Measurements from ENCODE around the gene IGSF11. TPM values are rescaled to one million over a fixed set of nuclear protein-coding genes. Genes with fewer than 3 reads are reported as not detected.

Gene IGSF11
- total RNA-seq, 2 donors from 2014 or later, result 3.9 to 6.0 TPM

GRCh38 chr3:119044593-119044992 lies 9.9 kb upstream of the IGSF11 start:
- peak overlapping the region; percentile 45 for H3K4me3 ChIP-seq (ENCODE audit: low read length)
- peaks cover 1% of the 10 kb centered on the region for H3K4me1 Mint-ChIP-seq
- peaks cover 45% of the 10 kb centered on the region for H3K9me3 Mint-ChIP-seq
- H3K4me3 Mint-ChIP-seq, result peak overlapping the region; percentile 62
- no peak overlapping the region for H3K9ac ChIP-seq (ENCODE audit: extremely low read depth, low read length, poor library complexity, severe bottlenecking)
- no peak for DNase-seq
- H3K4me1 ChIP-seq (ENCODE audit: control insufficient read depth, insufficient read depth, low read length), result no peaks in the 10 kb centered on the region
- H3K27me3 Mint-ChIP-seq (ENCODE audit: insufficient read depth), result peaks cover 15% of the 10 kb centered on the region
- 80 to 91% methylated on average over 1 to 2 of the region's 2 CpGs for WGBS, 2 experiments (ENCODE audit: insufficient coverage in 1 of 2, insufficient read length in 1 of 2)
- peaks cover 37% of the 10 kb centered on the region for H3K9me3 ChIP-seq (ENCODE audit: control insufficient read depth, low read length)
- no peaks in the 10 kb centered on the region for H3K27me3 ChIP-seq (ENCODE audit: control insufficient read depth, insufficient read depth, low read length, poor library complexity, severe bottlenecking)
- TF ChIP-seq, protein P1, sequence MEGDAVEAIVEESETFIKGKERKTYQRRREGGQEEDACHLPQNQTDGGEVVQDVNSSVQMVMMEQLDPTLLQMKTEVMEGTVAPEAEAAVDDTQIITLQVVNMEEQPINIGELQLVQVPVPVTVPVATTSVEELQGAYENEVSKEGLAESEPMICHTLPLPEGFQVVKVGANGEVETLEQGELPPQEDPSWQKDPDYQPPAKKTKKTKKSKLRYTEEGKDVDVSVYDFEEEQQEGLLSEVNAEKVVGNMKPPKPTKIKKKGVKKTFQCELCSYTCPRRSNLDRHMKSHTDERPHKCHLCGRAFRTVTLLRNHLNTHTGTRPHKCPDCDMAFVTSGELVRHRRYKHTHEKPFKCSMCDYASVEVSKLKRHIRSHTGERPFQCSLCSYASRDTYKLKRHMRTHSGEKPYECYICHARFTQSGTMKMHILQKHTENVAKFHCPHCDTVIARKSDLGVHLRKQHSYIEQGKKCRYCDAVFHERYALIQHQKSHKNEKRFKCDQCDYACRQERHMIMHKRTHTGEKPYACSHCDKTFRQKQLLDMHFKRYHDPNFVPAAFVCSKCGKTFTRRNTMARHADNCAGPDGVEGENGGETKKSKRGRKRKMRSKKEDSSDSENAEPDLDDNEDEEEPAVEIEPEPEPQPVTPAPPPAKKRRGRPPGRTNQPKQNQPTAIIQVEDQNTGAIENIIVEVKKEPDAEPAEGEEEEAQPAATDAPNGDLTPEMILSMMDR (conservative IDR thresholded peaks at IDR 0.05), result no peak
- no peaks in the 10 kb centered on the region for H3K36me3 ChIP-seq (ENCODE audit: control insufficient read depth, insufficient read depth, low read length)
- no peak overlapping the region for H3K27ac ChIP-seq (ENCODE audit: low read depth, low read length)
- H3K36me3 Mint-ChIP-seq (ENCODE audit: low read depth), result peaks cover 14% of the 10 kb centered on the region
- H3K27ac Mint-ChIP-seq, result no peak overlapping the region

DNA sequence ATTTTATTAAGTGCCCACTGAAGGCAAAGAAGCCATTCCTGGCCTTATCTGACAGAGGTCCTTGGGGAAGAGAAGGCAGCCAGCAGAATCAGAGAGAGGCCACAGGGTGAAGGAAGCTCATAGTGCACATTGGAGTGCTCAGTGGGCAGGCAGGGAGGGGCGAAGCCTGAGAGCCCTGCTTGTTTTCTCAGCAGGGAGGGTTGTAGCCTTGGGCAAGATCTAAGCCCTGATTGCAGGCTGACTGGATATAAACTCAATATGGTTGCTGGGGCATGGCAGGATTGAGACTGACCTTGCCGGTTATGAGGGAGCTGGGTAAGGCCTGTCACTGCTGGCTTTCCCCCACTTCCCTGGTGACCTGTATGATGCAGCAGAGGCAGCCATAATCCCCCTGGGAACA lies 7.5 kb upstream of the IGSF11 start:
- Mint-ChIP-seq H3K4me3 (no peak overlapping the region), H3K27me3 (ENCODE audit: insufficient read depth) (peaks cover 24% of the 10 kb centered on the region), H3K9me3 (peaks cover 52% of the 10 kb centered on the region), H3K36me3 (ENCODE audit: low read depth) (peaks cover 21% of the 10 kb centered on the region), H3K4me1 (peaks cover 6% of the 10 kb centered on the region), H3K27ac (no peak overlapping the region)
- no peaks in the 10 kb centered on the region for H3K4me1 ChIP-seq (ENCODE audit: control insufficient read depth, insufficient read depth, low read length)
- H3K4me3 ChIP-seq (ENCODE audit: low read length), result no peak overlapping the region
- H3K27me3 ChIP-seq (ENCODE audit: control insufficient read depth, insufficient read depth, low read length, poor library complexity, severe bottlenecking), result peaks cover 9% of the 10 kb centered on the region
- H3K9ac ChIP-seq (ENCODE audit: extremely low read depth, low read length, poor library complexity, severe bottlenecking), result no peak overlapping the region
- H3K36me3 ChIP-seq (ENCODE audit: control insufficient read depth, insufficient read depth, low read length), result no peaks in the 10 kb centered on the region
- peaks cover 45% of the 10 kb centered on the region for H3K9me3 ChIP-seq (ENCODE audit: control insufficient read depth, low read length)
- no peak overlapping the region for H3K27ac ChIP-seq (ENCODE audit: low read depth, low read length)
- DNase-seq, result no peak
- 78 to 91% methylated on average over 1 to 2 of the region's 2 CpGs for WGBS, 2 experiments (ENCODE audit: insufficient coverage in 1 of 2, insufficient read length in 1 of 2)
- TF ChIP-seq, protein P1 (conservative IDR thresholded peaks at IDR 0.05), result no peak

- H3K36me3 Mint-ChIP-seq (ENCODE audit: low read depth), result peaks cover 10% of the 10 kb centered on the region
- WGBS, 2 experiments (ENCODE audit: insufficient coverage in 1 of 2, insufficient read length in 1 of 2), result 4% methylated on average over 14 to 18 of the region's 18 CpGs
- Histone ChIP-seq H3K36me3 (ENCODE audit: control insufficient read depth, insufficient read depth, low read length) (no peaks in the 10 kb centered on the region), H3K9me3 (ENCODE audit: control insufficient read depth, low read length) (peaks cover 12% of the 10 kb centered on the region), H3K9ac (ENCODE audit: extremely low read depth, low read length, poor library complexity, severe bottlenecking) (no peak overlapping the region), H3K27ac (ENCODE audit: low read depth, low read length) (no peak overlapping the region), H3K4me3 (ENCODE audit: low read length) (peak overlapping the region; percentile 80), H3K4me1 (ENCODE audit: control insufficient read depth, insufficient read depth, low read length) (peaks cover 4% of the 10 kb centered on the region), H3K27me3 (ENCODE audit: control insufficient read depth, insufficient read depth, low read length, poor library complexity, severe bottlenecking) (peaks cover 63% of the 10 kb centered on the region)
- peaks cover 22% of the 10 kb centered on the region for H3K4me1 Mint-ChIP-seq
- peaks cover 48% of the 10 kb centered on the region for H3K27me3 Mint-ChIP-seq (ENCODE audit: insufficient read depth)
- no peak for DNase-seq
- no peak overlapping the region for H3K27ac Mint-ChIP-seq
- peaks cover 11% of the 10 kb centered on the region for H3K9me3 Mint-ChIP-seq
- peak overlapping the region; percentile 78 for H3K4me3 Mint-ChIP-seq
- TF ChIP-seq, protein P1 (conservative IDR thresholded peaks at IDR 0.05), result no peak
Measured at GRCh38 chr3:119035014-119035346, 334 bp upstream of the IGSF11 start.
